ENCODE results near the gene SULT1B1.

DNA sequence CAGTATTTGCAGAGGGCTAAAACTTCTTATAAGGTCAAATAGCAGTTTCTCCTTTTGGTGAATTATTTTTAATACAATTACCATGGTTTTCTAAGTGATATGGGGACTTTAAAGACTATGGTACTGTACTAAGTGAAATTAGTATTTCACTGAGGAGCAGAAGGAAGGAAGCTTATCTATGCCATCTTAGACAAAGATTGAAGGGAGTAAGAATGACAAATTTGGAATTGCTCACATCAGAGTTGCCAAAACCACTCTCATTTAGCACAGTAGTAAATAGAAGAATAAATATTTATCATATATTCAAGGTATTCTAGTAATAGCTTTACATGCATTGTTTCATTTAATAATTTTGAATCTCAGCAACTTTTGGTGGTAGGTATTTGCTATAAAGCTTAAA is 30.4 kb downstream of the SULT1B1 start:
- no peak for TF ChIP-seq POLR2A (IDR thresholded peaks at IDR 0.05; ENCODE audit: low read length)
- TF ChIP-seq GATA1 (IDR thresholded peaks at IDR 0.05; ENCODE audit: low read depth, low read length): no peak

All from erythroblast (primary cell).